Thoracic aorta (tissue), 2 donors: ENCODE measurements around the gene WHRN. TPM values are rescaled to one million over a fixed set of nuclear protein-coding genes. Genes with fewer than 3 reads are reported as not detected.

Experiments used
- ATAC-seq: fragments of 150-250 bp; one replicate; pipeline ENCODE4 v1.8.0; 2017; ENCODE audit warnings: low read depth; ENCODE audit not compliant: insufficient number of reproducible peaks, low FRiP score
- DNase-seq: peaks from one replicate; pipeline ENCODE4 v3.0.0-alpha.2; 2020; ENCODE audit warnings: low spot score
- H3K27ac ChIP-seq, 2 donors: fragments of 200-600 bp; sonication (generic); 1 replicate in 1 of 2; 2 replicates in 1 of 2; pipeline ENCODE4 v1.5.1; 2016; ENCODE audit warnings: mild to moderate bottlenecking in 2 of 2, moderate library complexity in 2 of 2
- H3K27me3 ChIP-seq: fragments of 200-600 bp; sonication (generic); replicated peaks from 2 replicates; pipeline ENCODE4 v1.6.0; 2016; ENCODE audit warnings: mild to moderate bottlenecking; ENCODE audit not compliant: insufficient read depth
- H3K36me3 ChIP-seq: fragments of 200-600 bp; sonication (generic); one replicate; pipeline ENCODE4 v1.5.1; 2016
- H3K4me1 ChIP-seq, 2 donors: fragments of 200-600 bp; sonication (generic); 1 replicate in 1 of 2; 2 replicates in 1 of 2; pipeline versions ENCODE4 v1.5.1 to v1.6.0; 2016; ENCODE audit warnings: low read depth in 2 of 2, mild to moderate bottlenecking in 1 of 2; ENCODE audit not compliant: control insufficient read depth in 1 of 2
- H3K4me3 ChIP-seq: fragments of 200-600 bp; sonication (generic); 2 replicates; pipeline ENCODE4 v1.5.1; 2016; ENCODE audit warnings: mild to moderate bottlenecking
- H3K9me3 ChIP-seq: fragments of 200-600 bp; sonication (generic); 2 replicates; pipeline ENCODE4 v1.5.1; 2016
- CTCF ChIP-seq: fragments of 200-600 bp; sonication (generic); IDR thresholded peaks from one replicate; pipeline ENCODE4 v1.5.1; 2019; ENCODE audit warnings: antibody characterized with exemption
- total RNA-seq, 2 donors: library from RNA; depleted of rRNA; stranded (reverse); fragments of >200 nt; gene quantifications; one replicate each; pipeline versions ENCODE4 v1.1.0 to v1.2.3, GENCODE V29; 2016

WHRN gene
- total RNA-seq, 2 donors from 2014 or later, result 4.1 to 5.1 TPM

DNA sequence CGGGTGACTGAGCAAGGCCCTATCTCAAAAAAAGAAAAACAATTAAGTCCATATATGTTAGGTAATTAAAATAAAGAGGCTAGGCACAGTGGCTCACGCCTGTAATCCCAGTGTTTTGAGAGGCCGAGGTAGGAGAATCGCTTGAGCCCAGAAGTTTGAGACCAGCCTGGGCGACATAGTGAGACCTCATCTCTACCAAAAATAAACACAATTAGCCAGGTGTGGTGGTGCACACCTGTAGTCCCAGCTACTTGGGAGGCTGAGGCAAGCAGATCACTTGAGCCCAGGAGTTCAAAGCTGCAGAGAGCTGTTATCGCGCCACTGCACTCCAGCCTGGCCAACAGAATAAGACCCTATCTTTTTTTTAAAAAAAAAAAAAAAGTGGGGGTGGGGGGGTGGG lies 12.3 kb downstream of the WHRN start:
- no peaks in the 10 kb centered on the region for H3K4me1 ChIP-seq

GRCh38 chr9:114491430-114492003 lies 13.8 kb downstream of the WHRN start:
- TF ChIP-seq CTCF, result no peak
- ATAC-seq, result no peak
- Histone ChIP-seq H3K4me3 (no peak overlapping the region), H3K27ac (no peak overlapping the region), H3K27me3 (no peaks in the 10 kb centered on the region), H3K9me3 (no peaks in the 10 kb centered on the region), H3K4me1 (no peaks in the 10 kb centered on the region), H3K36me3 (no peaks in the 10 kb centered on the region)
- no peak for DNase-seq

More for the DNA sequence above, 12.3 kb downstream of the WHRN start:
- H3K4me3 ChIP-seq, result no peak overlapping the region
- no peak overlapping the region for H3K27ac ChIP-seq
- H3K9me3 ChIP-seq, result no peaks in the 10 kb centered on the region
- no peak for DNase-seq
- no peak for ATAC-seq
- TF ChIP-seq CTCF, result no peak
- no peaks in the 10 kb centered on the region for H3K36me3 ChIP-seq
- H3K27me3 ChIP-seq, result no peaks in the 10 kb centered on the region

GRCh38 chr9:114489928-114490327 lies 15.3 kb downstream of the WHRN start:
- H3K27ac ChIP-seq, result no peak overlapping the region
- no peaks in the 10 kb centered on the region for H3K4me1 ChIP-seq
- H3K36me3 ChIP-seq, result no peaks in the 10 kb centered on the region
- H3K9me3 ChIP-seq, result no peaks in the 10 kb centered on the region
- no peak for DNase-seq
- no peak for TF ChIP-seq CTCF
- no peak for ATAC-seq
- H3K4me3 ChIP-seq, result no peak overlapping the region
- no peaks in the 10 kb centered on the region for H3K27me3 ChIP-seq

DNA sequence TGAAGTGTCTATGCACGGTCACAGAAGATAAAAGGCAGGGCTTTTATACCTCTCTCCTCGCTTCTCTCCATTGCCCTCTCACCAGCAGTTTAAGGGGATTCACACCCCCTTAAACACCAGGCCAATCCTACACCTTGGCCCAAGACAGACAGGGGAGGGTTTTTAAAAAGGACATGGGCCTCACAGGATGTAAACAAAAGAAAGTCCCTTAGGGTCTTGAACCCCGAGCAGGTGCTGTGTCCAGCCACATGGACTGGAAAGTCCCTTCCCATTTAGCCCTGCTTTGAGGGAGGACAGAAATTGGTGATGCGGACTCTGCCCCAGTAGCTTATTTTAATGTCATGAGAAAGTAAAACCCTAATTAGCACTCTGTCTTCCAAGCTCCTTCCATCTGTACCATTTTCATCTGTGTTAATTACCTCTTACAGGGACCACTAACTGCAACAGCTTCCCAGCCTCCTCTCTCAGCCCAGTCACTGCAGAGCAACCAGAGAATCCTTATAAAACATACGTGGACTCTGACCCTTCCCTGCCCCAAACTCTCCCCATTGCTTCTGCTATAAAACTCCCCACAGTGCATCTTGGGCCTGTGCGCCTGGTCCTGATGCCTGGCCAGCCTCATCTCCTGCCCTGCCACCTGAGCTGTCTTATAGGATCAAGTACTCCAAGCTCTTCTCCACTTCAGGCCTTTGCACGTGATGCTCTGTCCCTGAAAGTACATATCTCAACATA lies 16.7 kb downstream of the WHRN start:
- H3K36me3 ChIP-seq, result no peaks in the 10 kb centered on the region
- H3K27ac ChIP-seq, result no peak overlapping the region
- H3K27me3 ChIP-seq, result no peaks in the 10 kb centered on the region
- no peak for DNase-seq
- no peaks in the 10 kb centered on the region for H3K9me3 ChIP-seq
- no peak overlapping the region for H3K4me3 ChIP-seq
- no peak for ATAC-seq
- H3K4me1 ChIP-seq, result no peaks in the 10 kb centered on the region
- TF ChIP-seq CTCF, result no peak

DNA sequence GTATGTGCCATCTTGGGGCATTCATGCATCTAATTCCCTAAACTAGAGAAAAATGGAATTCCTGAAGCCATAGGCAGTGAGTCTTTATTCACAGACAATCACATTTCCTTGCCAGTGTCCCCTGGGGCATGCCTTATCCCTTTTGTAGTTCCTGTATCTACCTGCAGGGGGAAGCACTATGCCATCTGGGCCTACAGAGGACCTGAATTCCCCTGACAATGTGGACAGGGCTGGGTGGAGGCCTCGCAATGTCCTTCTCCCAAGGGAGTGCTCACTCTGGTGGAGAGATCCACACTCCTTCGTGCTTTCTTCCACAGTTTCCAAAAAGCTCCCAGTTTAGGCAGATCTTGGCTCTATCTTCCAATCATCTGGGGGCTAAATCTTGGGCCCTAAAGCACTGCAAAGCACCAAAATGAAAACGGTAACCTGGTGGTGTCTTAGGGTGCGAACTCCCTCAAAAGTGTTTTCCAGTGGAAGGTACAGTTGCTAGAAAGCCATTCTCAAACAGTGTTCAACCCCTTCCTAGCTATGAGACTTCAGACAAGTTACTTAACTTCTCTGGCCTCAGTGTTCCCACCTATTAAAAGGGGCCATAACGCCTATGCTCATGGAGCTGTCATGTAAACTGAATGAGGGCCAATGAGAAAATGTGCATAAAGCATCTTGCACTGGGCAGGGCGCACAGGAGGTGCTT lies 17.5 kb downstream of the WHRN start:
- no peak for DNase-seq
- Histone ChIP-seq H3K36me3 (no peaks in the 10 kb centered on the region), H3K27ac (no peak overlapping the region), H3K9me3 (no peaks in the 10 kb centered on the region), H3K4me1 (no peaks in the 10 kb centered on the region), H3K27me3 (no peaks in the 10 kb centered on the region), H3K4me3 (no peak overlapping the region)
- ATAC-seq, result no peak
- peak; percentile 75 for TF ChIP-seq CTCF
